NB4 (cell line): Measurements from ENCODE around the gene CATSPER4.

Experiments
- DNase-seq: peaks from one replicate; pipeline ENCODE4 v3.0.0; 2010; ENCODE audit warnings: low read depth
- H3K4me3 ChIP-seq: one replicate; pipeline ENCODE4 v1.5.1; 2011; ENCODE audit warnings: mild to moderate bottlenecking, low read depth, low read length, moderate library complexity
- CTCF ChIP-seq: IDR thresholded peaks from one replicate; pipeline ENCODE4 v1.5.1; 2012; ENCODE audit warnings: low read depth, low read length
- MAX ChIP-seq: IDR thresholded peaks from 2 replicates; pipeline ENCODE4 v1.6.1; 2011; ENCODE audit warnings: low read depth, low read length
- MYC ChIP-seq: IDR thresholded peaks from 2 replicates; pipeline ENCODE4 v1.6.1; 2011; ENCODE audit warnings: low read depth, low read length
- POLR2A ChIP-seq: IDR thresholded peaks from 2 replicates; pipeline ENCODE4 v1.6.1; 2011; ENCODE audit warnings: mild to moderate bottlenecking; ENCODE audit not compliant: insufficient read length; ENCODE audit errors: extremely low read depth

CATSPER4 gene

GRCh38 chr1:26212726-26213125 lies 22.3 kb downstream of the CATSPER4 start:
- no peak for DNase-seq
- TF ChIP-seq POLR2A: no peak
- no peak for TF ChIP-seq MYC
- no peak for TF ChIP-seq CTCF
- no peak for TF ChIP-seq MAX
- no peak overlapping the region for H3K4me3 ChIP-seq

GRCh38 chr1:26213335-26213905 lies 23.0 kb downstream of the CATSPER4 start:
- H3K4me3 ChIP-seq: no peak overlapping the region
- DNase-seq: no peak
- TF ChIP-seq MYC: no peak
- TF ChIP-seq MAX: no peak

GRCh38 chr1:26215246-26215645 lies 24.8 kb downstream of the CATSPER4 start:
- no peak for DNase-seq
- TF ChIP-seq MYC (no peak), POLR2A (no peak), MAX (no peak)
- H3K4me3 ChIP-seq: no peak overlapping the region

GRCh38 chr1:26218906-26219494 lies 28.6 kb downstream of the CATSPER4 start:
- no peak for DNase-seq
- H3K4me3 ChIP-seq: no peak overlapping the region
- TF ChIP-seq MAX: no peak
- TF ChIP-seq MYC: no peak
- no peak for TF ChIP-seq POLR2A
- no peak for TF ChIP-seq CTCF

- no peak overlapping the region for H3K4me3 ChIP-seq
- no peak for DNase-seq
- no peak for TF ChIP-seq MYC
- TF ChIP-seq CTCF: no peak
- TF ChIP-seq MAX: no peak
- TF ChIP-seq POLR2A: no peak
These were observed 30.0 kb downstream of the CATSPER4 start for GRCh38 chr1:26220199-26220912.

GRCh38 chr1:26221094-26221493 lies 30.7 kb downstream of the CATSPER4 start:
- H3K4me3 ChIP-seq: no peak overlapping the region
- no peak for DNase-seq
- no peak for TF ChIP-seq CTCF
- TF ChIP-seq MYC: no peak
- no peak for TF ChIP-seq MAX
- no peak for TF ChIP-seq POLR2A
